Trophoblast cell (in vitro differentiated cells and primary cell): ENCODE results near the gene VSIG8.

ENCODE experiments used
- DNase-seq, 2 donors: peaks; one replicate each; pipeline ENCODE4 v3.0.0-alpha.2; 2016
- H2AFZ ChIP-seq: 2 replicates; pipeline ENCODE4 v1.6.1; 2013; ENCODE audit warnings: low read length, moderate library complexity, mild to moderate bottlenecking; ENCODE audit not compliant: insufficient read depth, poor library complexity
- H2AK5ac ChIP-seq: 2 replicates; pipeline ENCODE4 v1.6.1; 2013; ENCODE audit warnings: mild to moderate bottlenecking, low read length
- H2BK120ac ChIP-seq: 2 replicates; pipeline ENCODE4 v1.6.1; 2013; ENCODE audit warnings: low read length, mild to moderate bottlenecking, moderate library complexity; ENCODE audit not compliant: insufficient read depth, poor library complexity
- H2BK12ac ChIP-seq: 2 replicates; pipeline ENCODE4 v1.6.1; 2013; ENCODE audit warnings: mild to moderate bottlenecking, low read length, moderate library complexity
- H2BK5ac ChIP-seq: 2 replicates; pipeline ENCODE4 v1.6.1; 2013; ENCODE audit warnings: low read length, low read depth, moderate library complexity, mild to moderate bottlenecking; ENCODE audit not compliant: poor library complexity
- H3K14ac ChIP-seq: 2 replicates; pipeline ENCODE4 v1.6.1; 2013; ENCODE audit warnings: mild to moderate bottlenecking, low read length
- H3K18ac ChIP-seq: 2 replicates; pipeline ENCODE4 v1.6.1; 2013; ENCODE audit warnings: mild to moderate bottlenecking, low read length
- H3K23ac ChIP-seq: 2 replicates; pipeline ENCODE4 v1.6.1; 2013; ENCODE audit warnings: low read length
- H3K27ac ChIP-seq: 2 replicates; pipeline ENCODE4 v1.5.1; 2013; ENCODE audit warnings: low read depth, mild to moderate bottlenecking, inconsistent platforms, low read length, moderate library complexity
- H3K27me3 ChIP-seq: 2 replicates; pipeline ENCODE4 v1.6.1; 2013; ENCODE audit warnings: inconsistent platforms, mild to moderate bottlenecking, low read length, moderate library complexity; ENCODE audit not compliant: insufficient read depth
- H3K36me3 ChIP-seq, 2 experiments: 1 replicate in 1 of 2; 2 replicates in 1 of 2; pipeline ENCODE4 v1.6.1; 2013; ENCODE audit warnings: low read length in 2 of 2, mild to moderate bottlenecking in 2 of 2, moderate library complexity in 1 of 2; ENCODE audit not compliant: insufficient read depth in 2 of 2, control insufficient read depth in 1 of 2
- H3K4ac ChIP-seq: 2 replicates; pipeline ENCODE4 v1.6.1; 2013; ENCODE audit warnings: low read depth, mild to moderate bottlenecking, low read length, moderate library complexity
- H3K4me1 ChIP-seq, 2 experiments: 1 replicate in 1 of 2; 2 replicates in 1 of 2; pipeline ENCODE4 v1.6.1; 2013; ENCODE audit warnings: low read length in 2 of 2, mild to moderate bottlenecking in 2 of 2, moderate library complexity in 1 of 2; ENCODE audit not compliant: insufficient read depth in 2 of 2, control insufficient read depth in 1 of 2
- H3K4me2 ChIP-seq: 2 replicates; pipeline ENCODE4 v1.6.1; 2013; ENCODE audit warnings: inconsistent platforms, mild to moderate bottlenecking, low read length, moderate library complexity
- H3K4me3 ChIP-seq: 2 replicates; pipeline ENCODE4 v1.5.1; 2013; ENCODE audit warnings: mild to moderate bottlenecking, low read depth, low read length, inconsistent platforms
- H3K79me1 ChIP-seq: one replicate; pipeline ENCODE4 v1.6.1; 2013; ENCODE audit warnings: low read length
- H3K79me2 ChIP-seq: 2 replicates; pipeline ENCODE4 v1.6.1; 2013; ENCODE audit warnings: low read length, mild to moderate bottlenecking; ENCODE audit not compliant: control insufficient read depth, insufficient read depth, poor library complexity
- H3K9ac ChIP-seq: 2 replicates; pipeline ENCODE4 v1.6.1; 2013; ENCODE audit warnings: mild to moderate bottlenecking, low read length
- H3K9me3 ChIP-seq: 2 replicates; pipeline ENCODE4 v1.6.1; 2013; ENCODE audit warnings: low read depth, mild to moderate bottlenecking, control low read depth, inconsistent platforms, low read length; ENCODE audit not compliant: insufficient read depth
- H4K12ac ChIP-seq: 2 replicates; pipeline ENCODE4 v1.6.1; 2013; ENCODE audit warnings: low read depth, mild to moderate bottlenecking, low read length, moderate library complexity
- H4K8ac ChIP-seq: 2 replicates; pipeline ENCODE4 v1.6.1; 2013; ENCODE audit warnings: low read depth, mild to moderate bottlenecking, low read length, moderate library complexity
- H4K91ac ChIP-seq: one replicate; pipeline ENCODE4 v1.6.1; 2013; ENCODE audit warnings: low read depth, mild to moderate bottlenecking, low read length, moderate library complexity
- WGBS: extraction: QIAGEN DNeasy Blood & Tissue Kit; methylation state at CpG from one replicate; pipeline ENCODE4 v1.1.7; 2013; ENCODE audit warnings: missing lambda C conversion rate; ENCODE audit not compliant: insufficient read length, insufficient coverage; ENCODE audit errors: extremely low coverage; 5-methylcytosine and 5-hydroxymethylcytosine counted together

VSIG8 gene

DNA sequence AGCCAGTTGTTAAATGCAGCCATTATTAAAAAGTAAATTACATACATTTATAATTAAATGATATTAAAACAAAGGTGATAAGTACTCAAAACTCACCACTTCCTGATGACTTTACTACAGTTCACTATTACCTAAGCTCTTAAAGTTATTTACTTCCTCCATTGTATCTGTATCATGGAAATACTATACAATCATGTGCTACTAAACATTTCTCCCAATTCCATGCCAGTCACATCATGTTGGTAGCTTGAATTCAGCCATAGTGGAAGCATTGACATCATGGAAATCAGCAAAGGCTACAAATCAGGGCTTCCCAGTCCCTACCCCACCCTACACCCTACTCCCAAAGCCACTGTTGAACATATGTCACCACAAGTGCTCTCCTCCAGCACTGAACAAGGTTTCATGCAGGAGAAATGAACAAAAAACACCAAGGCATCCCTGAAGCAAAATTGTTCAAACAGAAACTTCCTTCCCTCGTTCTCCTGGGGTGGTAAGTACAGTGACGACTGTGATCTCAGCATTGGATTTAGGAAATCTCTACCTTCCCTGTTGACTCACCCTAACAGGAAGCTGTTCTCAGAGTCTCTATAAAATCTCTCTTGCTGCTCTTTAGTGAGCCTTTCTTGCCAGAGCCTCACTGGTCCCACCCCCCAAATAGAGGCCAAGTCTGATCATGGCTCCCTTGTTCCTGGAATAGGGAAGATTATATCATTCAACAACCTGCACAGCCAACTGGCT, 12.7 kb downstream of the VSIG8 start:
- Histone ChIP-seq H3K9me3 (no peaks in the 10 kb centered on the region), H2BK12ac (peak overlapping the region; percentile 80), H2BK120ac (no peak overlapping the region), H3K36me3 (no peaks in the 10 kb centered on the region), H2AK5ac (no peak overlapping the region), H3K23ac (no peak overlapping the region), H3K27me3 (peaks cover 8% of the 10 kb centered on the region), H3K79me2 (no peaks in the 10 kb centered on the region), H3K4me3 (no peak overlapping the region), H3K14ac (no peak overlapping the region), H3K9ac (no peak overlapping the region), H4K8ac (no peak overlapping the region), H4K91ac (peak overlapping the region; percentile 52), H3K18ac (no peak overlapping the region), H4K12ac (no peak overlapping the region), H3K27ac (no peak overlapping the region), H2BK5ac (no peak overlapping the region), H3K4me2 (no peak overlapping the region), H2AFZ (peak overlapping the region; percentile 45), H3K4me1 (peaks cover 18 to 27% of the 10 kb centered on the region in 2 experiments), H3K4ac (no peak overlapping the region), H3K79me1 (peaks cover 5% of the 10 kb centered on the region)
- WGBS: no CpG with 5 or more reads among the region's 2 CpGs
- peak in 1 of 2 donors; percentile 50 for DNase-seq

GRCh38 chr1:159848326-159848725, 14.1 kb downstream of the VSIG8 start:
- no peak overlapping the region for H2BK120ac ChIP-seq
- H3K14ac ChIP-seq: no peak overlapping the region
- no peak overlapping the region for H3K9ac ChIP-seq
- DNase-seq: no peak
- no peaks in the 10 kb centered on the region for H3K27me3 ChIP-seq
- no peak overlapping the region for H3K18ac ChIP-seq
- peaks cover 5% of the 10 kb centered on the region for H3K79me1 ChIP-seq
- H3K4me1 ChIP-seq: peaks cover 13 to 23% of the 10 kb centered on the region in 2 experiments
- no peak overlapping the region for H3K4ac ChIP-seq
- H2BK5ac ChIP-seq: no peak overlapping the region
- no peak overlapping the region for H2AFZ ChIP-seq
- H2BK12ac ChIP-seq: no peak overlapping the region
- H3K4me3 ChIP-seq: no peak overlapping the region
- no peak overlapping the region for H2AK5ac ChIP-seq
- no peak overlapping the region for H4K8ac ChIP-seq
- H3K79me2 ChIP-seq: no peaks in the 10 kb centered on the region
- H3K27ac ChIP-seq: no peak overlapping the region
- no peak overlapping the region for H3K4me2 ChIP-seq
- H4K91ac ChIP-seq: peak overlapping the region; percentile 53
- WGBS: no CpG with 5 or more reads among the region's 3 CpGs
- no peak overlapping the region for H3K23ac ChIP-seq
- H4K12ac ChIP-seq: no peak overlapping the region
- H3K9me3 ChIP-seq: no peaks in the 10 kb centered on the region
- no peaks in the 10 kb centered on the region for H3K36me3 ChIP-seq

- Histone ChIP-seq H3K23ac (no peak overlapping the region), H3K18ac (no peak overlapping the region), H2BK5ac (no peak overlapping the region), H3K4me2 (no peak overlapping the region), H3K27me3 (no peaks in the 10 kb centered on the region), H3K27ac (no peak overlapping the region), H3K79me1 (peaks cover 5% of the 10 kb centered on the region), H4K12ac (no peak overlapping the region), H3K14ac (no peak overlapping the region), H2AFZ (no peak overlapping the region), H3K9me3 (no peaks in the 10 kb centered on the region), H3K4ac (peak overlapping the region; percentile 30), H2BK12ac (peak overlapping the region; percentile 42), H2AK5ac (peak overlapping the region; percentile 65), H2BK120ac (peak overlapping the region; percentile 49), H3K9ac (no peak overlapping the region), H3K79me2 (no peaks in the 10 kb centered on the region), H3K36me3 (no peaks in the 10 kb centered on the region), H4K91ac (peak overlapping the region; percentile 40), H4K8ac (no peak overlapping the region), H3K4me3 (no peak overlapping the region), H3K4me1 (peaks cover 13 to 23% of the 10 kb centered on the region in 2 experiments)
- peak; percentile 70 to 83 for DNase-seq
- no CpG with 5 or more reads among the region's 4 CpGs for WGBS
Measured at GRCh38 chr1:159847231-159847630, 15.2 kb downstream of the VSIG8 start.

- H3K9me3 ChIP-seq: no peaks in the 10 kb centered on the region
- peaks cover 13 to 23% of the 10 kb centered on the region in 2 experiments for H3K4me1 ChIP-seq
- no peak overlapping the region for H3K4me3 ChIP-seq
- no peaks in the 10 kb centered on the region for H3K27me3 ChIP-seq
- H3K27ac ChIP-seq: peak overlapping the region; percentile 36
- H2BK5ac ChIP-seq: no peak overlapping the region
- no CpG with 5 or more reads among the region's 13 CpGs for WGBS
- peak overlapping the region; percentile 31 for H2BK120ac ChIP-seq
- H3K14ac ChIP-seq: no peak overlapping the region
- H2AK5ac ChIP-seq: no peak overlapping the region
- H4K91ac ChIP-seq: no peak overlapping the region
- peaks cover 5% of the 10 kb centered on the region for H3K79me1 ChIP-seq
- peak; percentile 92 to 95 for DNase-seq
- no peak overlapping the region for H2AFZ ChIP-seq
- no peak overlapping the region for H4K8ac ChIP-seq
- no peak overlapping the region for H3K23ac ChIP-seq
- no peak overlapping the region for H3K18ac ChIP-seq
- no peak overlapping the region for H3K4me2 ChIP-seq
- H3K4ac ChIP-seq: no peak overlapping the region
- H3K9ac ChIP-seq: no peak overlapping the region
- no peaks in the 10 kb centered on the region for H3K79me2 ChIP-seq
- H3K36me3 ChIP-seq: no peaks in the 10 kb centered on the region
- no peak overlapping the region for H4K12ac ChIP-seq
- H2BK12ac ChIP-seq: peak overlapping the region; percentile 44
Measured at GRCh38 chr1:159845751-159846629, 16.5 kb downstream of the VSIG8 start.
